Muscle of leg (tissue), 11 donors: ENCODE measurements around the gene ERBB3. TPM values are rescaled to one million over a fixed set of nuclear protein-coding genes. Genes with fewer than 3 reads are reported as not detected.
A peak's percentile ranks its signal among the peaks of the same experiment; 100 is the strongest.
"Not testable (repeated sequence)": the region's sequence is repeated elsewhere in the genome, so short reads cannot be mapped to it uniquely, and the experiment has no call there.

Source experiments
- DNase-seq: peaks from one replicate; pipeline ENCODE4 v3.0.0; 2013
- H3K27ac ChIP-seq: one replicate; pipeline ENCODE4 v1.5.1; 2013; ENCODE audit warnings: mild to moderate bottlenecking, low read length, control low read depth
- H3K27me3 ChIP-seq: one replicate; pipeline ENCODE4 v1.6.1; 2013; ENCODE audit warnings: low read length; ENCODE audit not compliant: control insufficient read depth, insufficient read depth
- H3K36me3 ChIP-seq: one replicate; pipeline ENCODE4 v1.6.1; 2013; ENCODE audit warnings: low read length; ENCODE audit not compliant: control insufficient read depth, insufficient read depth
- H3K4me1 ChIP-seq: one replicate; pipeline ENCODE4 v1.6.1; 2013; ENCODE audit warnings: low read length; ENCODE audit not compliant: control insufficient read depth, insufficient read depth
- H3K4me3 ChIP-seq: one replicate; pipeline ENCODE4 v1.5.1; 2013; ENCODE audit warnings: low read length, control low read depth
- H3K9me3 ChIP-seq: replicated peaks from 2 replicates; pipeline ENCODE4 v1.6.1; 2013; ENCODE audit warnings: low read depth, low read length; ENCODE audit not compliant: control insufficient read depth
- WGBS: methylation state at CpG from one replicate; pipeline ENCODE4 v1.1.5; 2013; ENCODE audit warnings: missing lambda C conversion rate; ENCODE audit not compliant: insufficient coverage; 5-methylcytosine and 5-hydroxymethylcytosine counted together
- polyA plus RNA-seq, 8 donors: library from polyadenylated mRNA; unstranded; fragments of 120-200 nt; gene quantifications; one replicate each; pipeline versions ENCODE4 v1.2.1 to v1.2.3, GENCODE V29; 2013; ENCODE audit warnings: inconsistent platforms in 1 of 8, low replicate concordance in 1 of 8; ENCODE audit not compliant: insufficient read length in 8 of 8, insufficient read depth in 1 of 8
- total RNA-seq: library from RNA; stranded (reverse); fragments of 120-200 nt; gene quantifications from one replicate; pipeline ENCODE4 v1.2.4, GENCODE V29; 2013

ERBB3 gene
- total and polyA plus RNA-seq, 9 donors, result 116 to 224 (median 136) TPM

DNA sequence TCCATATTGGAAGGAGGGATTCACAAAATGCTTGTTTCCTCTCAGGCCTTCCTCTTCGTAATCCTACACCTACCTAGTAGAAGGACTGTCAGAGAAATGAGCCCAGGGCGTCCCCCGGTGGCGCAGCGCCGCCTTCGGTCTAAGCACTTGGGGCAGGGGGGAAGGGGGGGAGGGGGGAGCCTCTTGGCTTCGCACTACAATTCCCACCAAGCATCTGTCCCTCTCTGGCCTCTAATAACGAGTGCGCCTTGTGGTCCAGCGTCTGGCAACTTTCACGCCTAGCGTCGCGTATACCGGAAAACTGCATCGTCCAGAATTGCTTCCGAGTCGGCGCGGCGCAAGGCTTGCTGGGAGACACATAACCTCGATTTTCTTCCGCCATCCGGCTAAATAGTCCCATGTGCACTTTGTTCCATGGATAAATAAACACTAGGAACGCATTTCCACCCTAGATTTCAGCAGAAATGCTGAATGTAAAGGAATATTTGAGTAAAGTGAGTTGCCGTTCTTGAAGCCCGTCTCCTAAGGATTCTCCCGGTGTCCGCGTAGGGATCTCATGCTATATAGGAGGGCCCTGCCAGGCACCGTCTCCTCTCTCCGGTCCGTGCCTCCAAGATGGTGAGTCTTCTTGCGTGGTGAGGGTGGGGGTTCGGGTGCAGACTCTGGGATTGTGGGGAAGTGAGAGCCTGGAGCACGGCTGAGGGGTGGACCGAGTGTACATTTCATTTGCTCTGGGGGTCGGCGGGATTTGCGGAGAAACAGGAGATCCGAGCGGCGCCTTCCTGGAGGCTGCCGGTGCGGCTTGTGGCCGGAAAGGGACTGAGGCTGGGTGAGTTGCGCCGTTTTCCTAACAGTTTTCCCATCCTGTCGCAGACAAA is 38.2 kb upstream of the ERBB3 start, which contains the start of gene RPS26:
Gene RPS26, plus strand, starts transcription at position 367 of the 878 bp plus-strand sequence. Its CDS starts 249 bp downstream, at position 616.
- Histone ChIP-seq H3K27me3 (no peaks in the 10 kb centered on the region), H3K9me3 (no peaks in the 10 kb centered on the region), H3K36me3 (peaks cover 34% of the 10 kb centered on the region), H3K4me1 (peaks cover 15% of the 10 kb centered on the region), H3K27ac (peak within 1 kb of the TSS; percentile 98), H3K4me3 (peak within 1 kb of the TSS; percentile 88)
- WGBS, result under 1% methylated on average over 35 of the region's 50 CpGs
- peak; percentile 100 for DNase-seq

- not testable (repeated sequence) for DNase-seq, H3K27me3 ChIP-seq, H3K9me3 ChIP-seq
- H3K36me3 ChIP-seq, result peaks cover 29% of the 10 kb centered on the region
- peaks cover 15% of the 10 kb centered on the region for H3K4me1 ChIP-seq
- peak overlapping the region; percentile 98 for H3K27ac ChIP-seq
- peak overlapping the region; percentile 88 for H3K4me3 ChIP-seq
- WGBS, result 0% methylated on average over 2 of the region's 20 CpGs
Observed at GRCh38 chr12:56042430-56042813, 37.5 kb upstream of the ERBB3 start.

GRCh38 chr12:56042843-56043242 is 37.1 kb upstream of the ERBB3 start:
- peak overlapping the region; percentile 98 for H3K27ac ChIP-seq
- peaks cover 29% of the 10 kb centered on the region for H3K36me3 ChIP-seq
- peak overlapping the region; percentile 88 for H3K4me3 ChIP-seq
- H3K27me3 ChIP-seq, result no peaks in the 10 kb centered on the region
- peaks cover 15% of the 10 kb centered on the region for H3K4me1 ChIP-seq
- 31% methylated on average over 7 of the region's 9 CpGs for WGBS
- no peaks in the 10 kb centered on the region for H3K9me3 ChIP-seq
- DNase-seq, result no peak

- Histone ChIP-seq H3K27ac (peak overlapping the region; percentile 53), H3K27me3 (no peaks in the 10 kb centered on the region), H3K9me3 (no peaks in the 10 kb centered on the region), H3K4me1 (peaks cover 12% of the 10 kb centered on the region), H3K4me3 (no peak overlapping the region), H3K36me3 (peaks cover 27% of the 10 kb centered on the region)
- WGBS, result 75% methylated on average over 5 of the region's 9 CpGs
- no peak for DNase-seq
Observed at GRCh38 chr12:56046027-56046780, 33.8 kb upstream of the ERBB3 start.

- no peak for DNase-seq
- WGBS, result 100% methylated on average over 2 of the region's 6 CpGs
Observed at GRCh38 chr12:56053407-56053893, 26.5 kb upstream of the ERBB3 start.

GRCh38 chr12:56059964-56060363 is 20.0 kb upstream of the ERBB3 start:
- not testable (repeated sequence) for H3K36me3 ChIP-seq, DNase-seq, H3K4me1 ChIP-seq, H3K9me3 ChIP-seq, H3K27ac ChIP-seq, H3K27me3 ChIP-seq, H3K4me3 ChIP-seq
- WGBS, result 90% methylated on average over 2 of the region's 8 CpGs

More at GRCh38 chr12:56053407-56053893, 26.5 kb upstream of the ERBB3 start:
- Histone ChIP-seq H3K36me3 (no peaks in the 10 kb centered on the region), H3K27ac (no peak overlapping the region), H3K4me1 (no peaks in the 10 kb centered on the region), H3K27me3 (no peaks in the 10 kb centered on the region), H3K9me3 (no peaks in the 10 kb centered on the region), H3K4me3 (no peak overlapping the region)

- Histone ChIP-seq H3K36me3 (no peaks in the 10 kb centered on the region), H3K27ac (no peak overlapping the region), H3K27me3 (peaks cover 2% of the 10 kb centered on the region), H3K4me3 (no peak overlapping the region), H3K9me3 (no peaks in the 10 kb centered on the region), H3K4me1 (no peaks in the 10 kb centered on the region)
- DNase-seq, result no peak
- WGBS, result 65% methylated on average over 4 of the region's 5 CpGs
Observed at GRCh38 chr12:56061982-56062381, 18.0 kb upstream of the ERBB3 start.

GRCh38 chr12:56062996-56063395 is 17.0 kb upstream of the ERBB3 start:
- Histone ChIP-seq H3K4me3 (no peak overlapping the region), H3K27me3 (peaks cover 2% of the 10 kb centered on the region), H3K36me3 (no peaks in the 10 kb centered on the region), H3K9me3 (no peaks in the 10 kb centered on the region), H3K27ac (no peak overlapping the region), H3K4me1 (no peaks in the 10 kb centered on the region)
- no peak for DNase-seq

GRCh38 chr12:56071648-56072047 is 8.3 kb upstream of the ERBB3 start:
- Histone ChIP-seq H3K4me3 (no peak overlapping the region), H3K27ac (no peak overlapping the region), H3K9me3 (no peaks in the 10 kb centered on the region), H3K4me1 (no peaks in the 10 kb centered on the region), H3K36me3 (no peaks in the 10 kb centered on the region), H3K27me3 (no peaks in the 10 kb centered on the region)
- WGBS, result 90% methylated on average over 1 of the region's 4 CpGs
- no peak for DNase-seq

DNA sequence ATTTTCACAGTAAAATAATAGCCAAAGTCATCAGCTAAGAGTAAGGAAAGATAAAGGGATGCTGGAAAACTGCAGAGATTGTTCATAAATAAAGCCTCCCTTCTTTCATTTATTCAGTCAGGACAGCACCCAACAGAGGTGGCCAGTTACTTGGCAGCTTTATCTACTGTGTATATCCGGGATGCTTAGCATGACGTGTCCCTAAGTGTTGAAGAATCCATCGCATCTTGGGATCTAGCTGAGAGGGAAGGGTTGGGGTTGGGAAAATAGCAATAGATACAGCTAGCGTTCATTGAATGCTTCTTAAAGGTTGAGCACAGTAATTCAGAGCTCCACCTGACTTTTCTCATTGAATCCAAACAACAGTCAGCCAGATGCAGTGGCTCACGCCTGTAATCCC is 5.6 kb upstream of the ERBB3 start:
- H3K4me1 ChIP-seq, result peaks cover 6% of the 10 kb centered on the region
- 88% methylated on average over 3 of the region's 5 CpGs for WGBS
- H3K27ac ChIP-seq, result no peak overlapping the region
- no peaks in the 10 kb centered on the region for H3K36me3 ChIP-seq
- no peak overlapping the region for H3K4me3 ChIP-seq
- no peak for DNase-seq
- peaks cover 4% of the 10 kb centered on the region for H3K27me3 ChIP-seq
- H3K9me3 ChIP-seq, result no peaks in the 10 kb centered on the region
